Stomach (tissue), 4 donors: ENCODE data around the gene PDSS2.

ENCODE experiments used
- POLR2A ChIP-seq, 4 donors: fragments of 450-650 bp; IDR thresholded peaks; one replicate each; pipeline ENCODE4 v1.6.1; 2016; ENCODE audit warnings: antibody characterized with exemption in 4 of 4, control low read depth in 2 of 4, mild to moderate bottlenecking in 1 of 4, moderate library complexity in 1 of 4
- POLR2AphosphoS5 ChIP-seq, 3 donors: sonication (generic); formaldehyde crosslinking; IDR thresholded peaks; one replicate each; pipeline ENCODE4 v1.6.1; 2016; ENCODE audit warnings: antibody characterized with exemption in 3 of 3

GRCh38 chr6:107330168-107330567 is 129.2 kb downstream of the PDSS2 start:
- TF ChIP-seq POLR2AphosphoS5 (IDR thresholded peaks at IDR 0.05) (no peak), POLR2A (IDR thresholded peaks at IDR 0.05) (no peak)
